A549 (cell line): ENCODE measurements around the gene ADAMTS13. TPM values are rescaled to one million over a fixed set of nuclear protein-coding genes. Genes with fewer than 3 reads are reported as not detected.

Experiments used
- ATAC-seq, 2 experiments: fragments of 200-7000 bp in 1 of 2; fragments of >200 bp in 1 of 2; cut with Nextera tagmentation in 1 of 2; cut with Tn5 transposase in 1 of 2; 3 replicates each; pipeline versions ENCODE4 v1.8.0 to v1.9.1; 2018 to 2020; ENCODE audit warnings: mild to moderate bottlenecking in 1 of 2, moderate library complexity in 1 of 2
- CTCF ChIA-PET: fragments of 300-600 bp; sonication (Branson Sonifier 250); formaldehyde crosslinking; extraction: SDS; loops from one replicate; lab custom pipeline; 2021; ENCODE audit warnings: antibody characterized with exemption, inconsistent platforms; lab: Yijun Ruan, JAX
- POLR2A ChIA-PET: fragments of 350-600 bp; formaldehyde crosslinking; extraction: SDS; loops from one replicate; lab custom pipeline; 2021; ENCODE audit warnings: antibody characterized with exemption, inconsistent platforms; lab: Yijun Ruan, JAX
- DNase-seq, 2 experiments: peaks; one replicate each; pipeline versions ENCODE4 v3.0.0 to v3.0.0-alpha.2; 2011 to 2016; ENCODE audit warnings: low read depth in 1 of 2, low spot score in 1 of 2
- FAIRE-seq: peaks from 2 replicates; lab custom pipeline; 2011; peaks lifted over from hg19 to GRCh38; lab: Jason Lieb, UNC
- H3K27ac ChIP-seq, 2 experiments: fragments of >200 bp; sonication (Bioruptor Twin); formaldehyde crosslinking; 3 replicates each; pipeline ENCODE4 v1.5.1; 2016 to 2017
- H3K4me1 ChIP-seq: fragments of >200 bp; sonication (Bioruptor Twin); formaldehyde crosslinking; 3 replicates; pipeline ENCODE4 v1.6.1; 2016
- H3K4me2 ChIP-seq: fragments of >200 bp; sonication (Bioruptor Twin); formaldehyde crosslinking; 3 replicates; pipeline ENCODE4 v1.6.1; 2016
- H3K4me3 ChIP-seq: fragments of >200 bp; sonication (Bioruptor Twin); formaldehyde crosslinking; 3 replicates; pipeline ENCODE4 v1.5.1; 2016
- H3K9me3 ChIP-seq: fragments of >200 bp; sonication (Bioruptor Twin); formaldehyde crosslinking; 3 replicates; pipeline ENCODE4 v1.6.1; 2016
- BHLHE40 ChIP-seq: IDR thresholded peaks from 2 replicates; pipeline ENCODE4 v1.6.1; 2012; ENCODE audit warnings: low read depth, low read length, inconsistent platforms
- CEBPB ChIP-seq, 2 experiments: fragments of >200 bp in 1 of 2; sonication (Bioruptor Twin) in 1 of 2; formaldehyde crosslinking in 1 of 2; IDR thresholded peaks; 2 replicates each; pipeline ENCODE4 v1.6.1; 2012 to 2016
- EHF ChIP-seq: fragments of 250-450 bp; sonication (Bioruptor Pico); IDR thresholded peaks from 2 replicates; pipeline ENCODE4 v1.5.0; 2020; ENCODE audit warnings: mild to moderate bottlenecking
- EHMT2 ChIP-seq: fragments of 200-600 bp; sonication (generic); IDR thresholded peaks from 2 replicates; pipeline ENCODE4 v1.6.1; 2016; ENCODE audit warnings: antibody characterized with exemption, low read depth, mild to moderate bottlenecking, moderate library complexity
- FOSB ChIP-seq: fragments of 250-450 bp; sonication (Bioruptor Pico); IDR thresholded peaks from 2 replicates; pipeline ENCODE4 v1.5.0; 2020; ENCODE audit warnings: mild to moderate bottlenecking, moderate library complexity
- FOSL2 ChIP-seq, 2 experiments: fragments of 450-650 bp in 1 of 2; fragments of >200 bp in 1 of 2; sonication (Bioruptor Twin) in 1 of 2; formaldehyde crosslinking; IDR thresholded peaks; 2 replicates each; pipeline versions ENCODE4 v1.5.0 to v1.6.1; 2016 to 2020; ENCODE audit warnings: mild to moderate bottlenecking in 1 of 2, moderate library complexity in 1 of 2
- HEYL ChIP-seq: fragments of 250-450 bp; sonication (Bioruptor Pico); IDR thresholded peaks from 2 replicates; pipeline ENCODE4 v1.8.0; 2021; ENCODE audit warnings: mild to moderate bottlenecking, moderate library complexity
- KDM5A ChIP-seq: fragments of 200-600 bp; sonication (generic); IDR thresholded peaks from 2 replicates; pipeline ENCODE4 v1.6.1; 2016; ENCODE audit warnings: antibody characterized with exemption, mild to moderate bottlenecking
- MAZ ChIP-seq: fragments of 150-350 bp; IDR thresholded peaks from 2 replicates; pipeline ENCODE4 v1.6.1; 2014; ENCODE audit warnings: antibody characterized with exemption, low read depth, low read length, borderline replicate concordance
- MYC ChIP-seq: IDR thresholded peaks from 2 replicates; pipeline ENCODE4 v1.6.1; 2012; ENCODE audit warnings: mild to moderate bottlenecking, inconsistent platforms, low read length, improper control_type of control experiment, borderline replicate concordance
- NPAS2 ChIP-seq: fragments of 250-450 bp; sonication (Bioruptor Pico); IDR thresholded peaks from 2 replicates; pipeline ENCODE4 v1.8.0; 2022; ENCODE audit warnings: mild to moderate bottlenecking, moderate library complexity, borderline replicate concordance
- NR3C1 ChIP-seq: fragments of >200 bp; sonication (Bioruptor Twin); formaldehyde crosslinking; IDR thresholded peaks from 3 replicates; pipeline ENCODE4 v1.6.1; 2017
- PHF8 ChIP-seq: fragments of 200-600 bp; sonication (generic); IDR thresholded peaks from 2 replicates; pipeline ENCODE4 v1.6.1; 2016; ENCODE audit warnings: low read depth, mild to moderate bottlenecking, antibody characterized with exemption, moderate library complexity, borderline replicate concordance
- POLR2AphosphoS2 ChIP-seq: conservative IDR thresholded peaks from 2 replicates; pipeline ENCODE4 v1.6.1; 2012; ENCODE audit warnings: low read length, improper control_type of control experiment, inconsistent platforms
- RAD21 ChIP-seq, 2 experiments: fragments of >200 bp in 1 of 2; sonication (Bioruptor Twin) in 1 of 2; formaldehyde crosslinking in 1 of 2; IDR thresholded peaks in 1 of 2; conservative IDR thresholded peaks in 1 of 2; 2 replicates in 1 of 2; 3 replicates in 1 of 2; pipeline ENCODE4 v1.6.1; 2012 to 2018; ENCODE audit warnings: inconsistent platforms in 1 of 2
- RARB ChIP-seq: fragments of 250-450 bp; sonication (Bioruptor Pico); IDR thresholded peaks from 2 replicates; pipeline ENCODE4 v1.8.0; 2021; ENCODE audit warnings: mild to moderate bottlenecking, moderate library complexity
- RCOR1 ChIP-seq: fragments of 150-350 bp; IDR thresholded peaks from 2 replicates; pipeline ENCODE4 v1.6.1; 2014; ENCODE audit warnings: antibody characterized with exemption, low read length, low read depth
- RFX5 ChIP-seq: fragments of 450-650 bp; IDR thresholded peaks from 2 replicates; pipeline ENCODE4 v1.7.1; 2014; ENCODE audit warnings: antibody characterized with exemption, mild to moderate bottlenecking, moderate library complexity
- TFCP2L1 ChIP-seq: fragments of 250-450 bp; sonication (Bioruptor Pico); IDR thresholded peaks from 2 replicates; pipeline ENCODE4 v1.5.0; 2021; ENCODE audit warnings: mild to moderate bottlenecking
- ZFP36 ChIP-seq: fragments of 450-650 bp; IDR thresholded peaks from 2 replicates; pipeline ENCODE4 v1.6.1; 2014; ENCODE audit warnings: borderline replicate concordance; ENCODE audit not compliant: partially characterized antibody
- ZSCAN20 ChIP-seq: fragments of 250-450 bp; sonication (Bioruptor Pico); IDR thresholded peaks from 2 replicates; pipeline ENCODE4 v1.8.0; 2022; ENCODE audit warnings: mild to moderate bottlenecking, moderate library complexity
- WGBS: methylation state at CpG from one replicate; pipeline ENCODE4 v1.1.6; 2017; ENCODE audit errors: missing lambda C conversion rate; 5-methylcytosine and 5-hydroxymethylcytosine counted together
- polyA plus RNA-seq, 4 experiments: library from polyadenylated mRNA; depleted of rRNA in 3 of 4; stranded (reverse); fragments of >200 nt; fragmentation: RNase III in 1 of 4; extraction: RNeasy Plus Mini Kit Qiagen cat#74134 plus additional on column Dnase treatment in 1 of 4; gene quantifications; 2 replicates in 3 of 4; 3 replicates in 1 of 4; pipeline ENCODE4 v1.2.3, GENCODE V29; 2011 to 2017
- TF ChIP-seq, protein P1 (sequence below): IDR thresholded peaks from 2 replicates; pipeline ENCODE4 v1.6.1; 2012
- TF ChIP-seq, protein P2 (sequence below): IDR thresholded peaks from 2 replicates; pipeline ENCODE4 v1.6.1; 2012
- TF ChIP-seq, protein P3 (sequence below): IDR thresholded peaks from 2 replicates; pipeline ENCODE4 v1.6.1; 2012; ENCODE audit warnings: low read depth, borderline replicate concordance
- TF ChIP-seq, protein P4 (sequence below): fragments of 150-350 bp; IDR thresholded peaks from 2 replicates; pipeline ENCODE4 v1.6.1; 2014; ENCODE audit warnings: low read depth, mild to moderate bottlenecking, low read length

ADAMTS13 gene
- polyA plus RNA-seq, 2 of the 4 experiments (the other 2 are of a cell fraction) = 0.80 to 0.98 TPM

DNA sequence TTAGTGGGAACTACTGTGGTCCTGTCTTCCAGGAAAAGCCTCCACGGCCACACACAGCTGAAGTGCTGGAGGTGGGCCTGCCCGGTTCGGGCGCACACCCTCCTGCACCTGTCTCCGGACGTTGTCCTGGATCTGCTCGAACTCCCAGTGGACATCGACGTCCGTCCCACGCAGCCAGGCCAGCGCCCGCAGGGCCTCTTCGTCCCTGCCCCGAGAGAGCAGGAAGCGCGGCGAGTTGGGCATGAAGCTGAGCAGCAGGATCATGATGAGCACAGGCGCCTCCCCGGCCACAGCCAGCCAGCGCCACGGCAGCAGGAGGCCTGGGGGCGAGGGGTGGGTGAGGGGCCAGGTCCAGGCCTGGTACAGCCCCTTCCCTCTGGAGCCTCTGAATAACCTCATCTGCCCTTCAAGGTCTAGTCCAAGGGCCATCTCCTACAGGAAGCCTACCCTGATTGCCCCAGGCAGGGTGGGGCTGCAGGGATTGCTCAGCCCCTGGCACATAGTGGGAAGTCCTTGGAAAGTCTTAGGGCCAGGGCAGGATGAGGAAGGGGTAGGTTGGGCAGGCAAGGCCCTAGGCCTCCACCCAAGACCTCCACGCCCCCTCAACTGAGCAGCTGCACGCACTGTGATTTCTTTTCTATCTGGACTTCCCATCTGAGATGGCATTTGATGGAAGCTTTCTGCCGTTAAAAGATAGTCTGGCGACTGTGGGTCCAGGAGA lies 53.3 kb downstream of the ADAMTS13 start:
- TF ChIP-seq MAZ (no peak), RARB (CRISPR knock-in tag) (no peak), NR3C1 (no peak), ZFP36 (peak; percentile 76)
- TF ChIP-seq, protein P1, sequence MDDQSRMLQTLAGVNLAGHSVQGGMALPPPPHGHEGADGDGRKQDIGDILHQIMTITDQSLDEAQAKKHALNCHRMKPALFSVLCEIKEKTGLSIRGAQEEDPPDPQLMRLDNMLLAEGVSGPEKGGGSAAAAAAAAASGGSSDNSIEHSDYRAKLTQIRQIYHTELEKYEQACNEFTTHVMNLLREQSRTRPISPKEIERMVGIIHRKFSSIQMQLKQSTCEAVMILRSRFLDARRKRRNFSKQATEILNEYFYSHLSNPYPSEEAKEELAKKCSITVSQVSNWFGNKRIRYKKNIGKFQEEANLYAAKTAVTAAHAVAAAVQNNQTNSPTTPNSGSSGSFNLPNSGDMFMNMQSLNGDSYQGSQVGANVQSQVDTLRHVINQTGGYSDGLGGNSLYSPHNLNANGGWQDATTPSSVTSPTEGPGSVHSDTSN = no peak
- TF ChIP-seq, protein P2, sequence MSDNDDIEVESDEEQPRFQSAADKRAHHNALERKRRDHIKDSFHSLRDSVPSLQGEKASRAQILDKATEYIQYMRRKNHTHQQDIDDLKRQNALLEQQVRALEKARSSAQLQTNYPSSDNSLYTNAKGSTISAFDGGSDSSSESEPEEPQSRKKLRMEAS = no peak
- DNase-seq = no peak
- no peak for FAIRE-seq
- Histone ChIP-seq H3K27ac (no peak overlapping the region), H3K9me3 (no peaks in the 10 kb centered on the region), H3K4me1 (peaks cover 12% of the 10 kb centered on the region), H3K4me3 (no peak overlapping the region), H3K4me2 (no peak overlapping the region)
- ChIA-PET POLR2A (interaction anchor here (1.6 kb wide), 1 partner anchor 16 kb away, joined by 5 read pairs; the partner anchor contains the start of gene CACFD1), CTCF (interaction anchor here (0.7 to 2.6 kb wide), 6 partner anchors 9 to 289 kb away, joined by 4 to 12 read pairs (median 4); no protein-coding TSS in a partner anchor)
- ATAC-seq = no peak
- WGBS = 91% methylated on average over 20 of the region's 27 CpGs

DNA sequence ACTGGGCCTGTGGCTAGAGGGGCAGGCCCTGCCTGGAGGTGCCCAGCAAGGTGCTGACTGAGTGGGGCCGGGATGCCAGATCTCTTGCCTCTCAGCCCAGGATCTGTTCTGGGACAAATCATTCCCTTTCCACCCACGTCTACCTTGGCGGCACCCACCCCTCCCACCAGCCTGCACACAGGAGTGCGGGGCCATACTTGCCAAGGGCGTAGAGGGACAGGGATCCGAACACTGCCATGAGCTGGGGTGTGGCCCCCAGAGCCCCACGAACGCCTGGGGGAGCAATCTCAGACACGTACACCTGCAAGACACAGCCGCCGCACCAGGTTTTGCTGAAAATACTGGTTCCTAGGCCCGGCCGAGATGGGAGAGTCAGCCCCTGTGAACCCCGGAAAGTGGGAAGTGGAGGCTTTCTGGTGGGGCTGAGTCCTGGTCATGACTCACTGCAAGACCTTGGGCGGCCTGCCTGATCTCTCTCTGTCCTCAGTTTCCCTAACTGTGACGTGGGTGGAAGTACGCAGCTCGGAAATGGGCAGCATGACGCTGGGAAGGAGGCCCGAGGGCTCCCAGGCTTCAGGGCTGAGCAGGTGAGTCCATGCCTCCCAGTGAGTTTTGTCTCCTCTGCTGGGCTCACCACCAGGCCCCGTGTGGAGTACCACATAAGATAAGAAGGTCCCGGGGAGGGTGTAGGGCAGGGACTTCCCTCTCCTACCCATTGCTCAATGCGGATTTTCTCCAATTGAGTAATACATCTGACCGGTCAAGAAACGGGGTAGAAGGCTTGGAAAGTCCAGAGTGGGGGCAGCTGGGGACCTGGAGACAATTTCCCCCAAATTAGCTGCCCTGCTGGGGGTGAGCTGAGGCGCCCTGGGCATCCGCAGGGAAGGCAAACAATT lies 54.1 kb downstream of the ADAMTS13 start:
- POLR2A ChIA-PET = interaction anchor here (1.6 kb wide), 1 partner anchor 17 kb away, joined by 5 read pairs; the partner anchor contains the start of gene CACFD1
- Histone ChIP-seq H3K27ac (no peak overlapping the region), H3K4me3 (no peak overlapping the region), H3K9me3 (no peaks in the 10 kb centered on the region), H3K4me1 (peaks cover 12% of the 10 kb centered on the region), H3K4me2 (no peak overlapping the region)
- WGBS = 83% methylated on average over 21 of the region's 27 CpGs
- CTCF ChIA-PET = interaction anchor here (0.7 to 2.6 kb wide), 9 partner anchors 9 to 329 kb away, joined by 3 to 12 read pairs (median 4); no protein-coding TSS in a partner anchor
- ATAC-seq = no peak
- no peak for FAIRE-seq
- no peak for TF ChIP-seq EHF (CRISPR knock-in tag)
- TF ChIP-seq, protein P3, sequence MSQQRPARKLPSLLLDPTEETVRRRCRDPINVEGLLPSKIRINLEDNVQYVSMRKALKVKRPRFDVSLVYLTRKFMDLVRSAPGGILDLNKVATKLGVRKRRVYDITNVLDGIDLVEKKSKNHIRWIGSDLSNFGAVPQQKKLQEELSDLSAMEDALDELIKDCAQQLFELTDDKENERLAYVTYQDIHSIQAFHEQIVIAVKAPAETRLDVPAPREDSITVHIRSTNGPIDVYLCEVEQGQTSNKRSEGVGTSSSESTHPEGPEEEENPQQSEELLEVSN = no peak
- no peak for TF ChIP-seq FOSL2 (IDR thresholded peaks at IDR 0.05)
- TF ChIP-seq FOSL2 (CRISPR knock-in tag; IDR thresholded peaks at IDR 0.05) = no peak
- no peak for TF ChIP-seq ZSCAN20 (CRISPR knock-in tag)
- no peak for TF ChIP-seq HEYL
- no peak for TF ChIP-seq NPAS2 (CRISPR knock-in tag)
- TF ChIP-seq RARB (CRISPR knock-in tag) = no peak
- no peak for TF ChIP-seq POLR2AphosphoS2
- no peak for TF ChIP-seq RFX5
- no peak for TF ChIP-seq FOSB (CRISPR knock-in tag)
- TF ChIP-seq RCOR1 = no peak
- no peak for TF ChIP-seq BHLHE40
- no peak for TF ChIP-seq TFCP2L1 (CRISPR knock-in tag)
- TF ChIP-seq, protein P4, sequence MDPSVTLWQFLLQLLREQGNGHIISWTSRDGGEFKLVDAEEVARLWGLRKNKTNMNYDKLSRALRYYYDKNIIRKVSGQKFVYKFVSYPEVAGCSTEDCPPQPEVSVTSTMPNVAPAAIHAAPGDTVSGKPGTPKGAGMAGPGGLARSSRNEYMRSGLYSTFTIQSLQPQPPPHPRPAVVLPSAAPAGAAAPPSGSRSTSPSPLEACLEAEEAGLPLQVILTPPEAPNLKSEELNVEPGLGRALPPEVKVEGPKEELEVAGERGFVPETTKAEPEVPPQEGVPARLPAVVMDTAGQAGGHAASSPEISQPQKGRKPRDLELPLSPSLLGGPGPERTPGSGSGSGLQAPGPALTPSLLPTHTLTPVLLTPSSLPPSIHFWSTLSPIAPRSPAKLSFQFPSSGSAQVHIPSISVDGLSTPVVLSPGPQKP = no peak
- no peak for TF ChIP-seq RAD21 (conservative IDR thresholded peaks at IDR 0.05 in 1 of 2, IDR thresholded peaks at IDR 0.05 in 1 of 2)
- TF ChIP-seq EHMT2 = no peak
- no peak for TF ChIP-seq CEBPB (IDR thresholded peaks at IDR 0.05)
- TF ChIP-seq MYC = no peak
- TF ChIP-seq KDM5A = no peak
- TF ChIP-seq PHF8 = no peak
- no peak for DNase-seq
